22Rv1 (cell line): ENCODE data around the gene PPM1K.

Experiments
- CTCF ChIP-seq: fragments of 450-650 bp; IDR thresholded peaks from 2 replicates; pipeline ENCODE4 v1.5.1; 2017; ENCODE audit warnings: mild to moderate bottlenecking
- ZFX ChIP-seq: fragments of 450-650 bp; IDR thresholded peaks from 2 replicates; pipeline ENCODE4 v1.6.1; 2017; ENCODE audit warnings: antibody characterized with exemption, borderline replicate concordance

GRCh38 chr4:88275516-88275915, 8.8 kb downstream of the PPM1K start:
- no peak for TF ChIP-seq CTCF
- TF ChIP-seq ZFX, result no peak
